Prostate gland (tissue), 2 donors: ENCODE measurements around the gene WHRN.

ENCODE experiments used
- POLR2AphosphoS5 ChIP-seq: sonication (generic); formaldehyde crosslinking; IDR thresholded peaks from one replicate; pipeline ENCODE4 v1.6.1; 2017; ENCODE audit warnings: antibody characterized with exemption
- TF ChIP-seq, protein P1 (sequence below), 4 experiments: fragments of 200-600 bp in 2 of 4; fragments of 450-650 bp in 2 of 4; sonication (generic) in 2 of 4; IDR thresholded peaks; 1 replicate in 3 of 4; 2 replicates in 1 of 4; pipeline ENCODE4 v1.5.1; 2016 to 2019; ENCODE audit warnings: antibody characterized with exemption in 4 of 4, mild to moderate bottlenecking in 2 of 4, moderate library complexity in 2 of 4

DNA sequence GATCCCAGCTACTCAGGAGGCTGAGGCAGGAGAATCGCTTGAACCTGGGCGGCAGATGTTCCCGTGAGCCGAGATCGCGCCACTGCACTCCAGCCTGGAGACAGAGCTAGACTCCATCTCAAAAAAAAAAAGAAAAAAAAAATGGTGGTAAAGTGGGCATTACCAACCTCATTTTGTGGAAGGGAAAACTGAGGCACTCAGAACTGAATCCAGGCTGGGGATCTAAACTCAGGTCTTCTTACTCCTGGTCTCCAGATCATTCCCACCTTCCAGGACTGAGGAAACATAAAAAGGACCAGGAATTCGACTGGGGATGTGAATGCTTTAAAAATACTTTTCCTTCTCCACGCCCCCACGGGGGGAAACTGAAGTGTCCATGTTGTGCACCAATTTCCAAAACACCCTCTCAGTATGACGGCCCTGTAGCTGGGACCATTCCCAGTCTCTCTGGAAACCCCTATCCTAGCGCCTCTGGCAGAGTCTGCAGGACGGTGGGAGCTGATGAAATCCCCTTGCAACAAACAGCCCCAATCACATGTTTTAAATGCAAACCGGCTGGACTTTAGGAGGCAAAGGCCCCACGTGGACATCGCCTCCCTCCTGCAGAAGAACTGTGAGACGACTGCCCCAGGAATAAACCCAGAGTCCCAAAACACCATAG, 108.6 kb downstream of the WHRN start:
- TF ChIP-seq, protein P1, sequence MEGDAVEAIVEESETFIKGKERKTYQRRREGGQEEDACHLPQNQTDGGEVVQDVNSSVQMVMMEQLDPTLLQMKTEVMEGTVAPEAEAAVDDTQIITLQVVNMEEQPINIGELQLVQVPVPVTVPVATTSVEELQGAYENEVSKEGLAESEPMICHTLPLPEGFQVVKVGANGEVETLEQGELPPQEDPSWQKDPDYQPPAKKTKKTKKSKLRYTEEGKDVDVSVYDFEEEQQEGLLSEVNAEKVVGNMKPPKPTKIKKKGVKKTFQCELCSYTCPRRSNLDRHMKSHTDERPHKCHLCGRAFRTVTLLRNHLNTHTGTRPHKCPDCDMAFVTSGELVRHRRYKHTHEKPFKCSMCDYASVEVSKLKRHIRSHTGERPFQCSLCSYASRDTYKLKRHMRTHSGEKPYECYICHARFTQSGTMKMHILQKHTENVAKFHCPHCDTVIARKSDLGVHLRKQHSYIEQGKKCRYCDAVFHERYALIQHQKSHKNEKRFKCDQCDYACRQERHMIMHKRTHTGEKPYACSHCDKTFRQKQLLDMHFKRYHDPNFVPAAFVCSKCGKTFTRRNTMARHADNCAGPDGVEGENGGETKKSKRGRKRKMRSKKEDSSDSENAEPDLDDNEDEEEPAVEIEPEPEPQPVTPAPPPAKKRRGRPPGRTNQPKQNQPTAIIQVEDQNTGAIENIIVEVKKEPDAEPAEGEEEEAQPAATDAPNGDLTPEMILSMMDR (IDR thresholded peaks at IDR 0.05), result no peak
- TF ChIP-seq POLR2AphosphoS5, result no peak
